Raji (cell line): ENCODE results near the gene DOCK2.

Experiments
- POLR2A ChIP-seq: IDR thresholded peaks from 2 replicates; pipeline ENCODE4 v1.6.1; 2011; ENCODE audit warnings: low read depth, low read length, control low read depth; ENCODE audit not compliant: insufficient read depth

The DOCK2 gene

DNA sequence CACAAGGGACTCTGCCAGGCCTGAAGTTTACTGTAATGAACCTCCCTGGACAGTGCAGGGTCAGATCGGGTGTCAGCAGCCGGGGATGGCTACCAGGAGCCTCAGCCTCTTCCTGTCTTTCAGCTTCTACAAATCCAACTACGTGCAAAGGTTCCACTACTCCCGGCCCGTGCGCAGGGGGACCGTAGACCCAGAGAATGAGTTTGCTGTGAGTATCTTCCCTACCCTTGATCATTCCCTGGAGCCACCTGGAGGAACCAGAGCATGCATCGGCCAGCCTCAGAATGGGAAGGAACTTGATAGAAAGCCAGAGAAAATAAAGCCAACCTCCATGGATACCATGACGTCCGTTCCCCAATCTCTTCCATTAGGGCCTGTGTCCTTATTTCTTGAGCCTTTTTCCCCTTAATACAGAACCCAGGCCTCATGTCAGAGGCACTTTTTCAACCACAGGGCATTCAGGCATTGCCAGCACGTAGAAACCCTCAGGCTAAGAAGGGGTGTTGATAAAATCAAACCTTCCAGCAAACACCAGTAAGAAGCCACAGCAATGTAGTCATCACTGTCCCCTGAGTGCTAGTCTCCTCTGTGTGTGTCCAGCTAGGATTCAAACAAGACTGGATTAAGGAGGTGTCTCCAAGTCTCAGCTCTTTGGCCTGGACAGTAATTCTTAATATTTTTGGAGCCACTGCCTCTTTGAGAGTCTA lies 419.6 kb downstream of the DOCK2 start:
- TF ChIP-seq POLR2A: no peak

DNA sequence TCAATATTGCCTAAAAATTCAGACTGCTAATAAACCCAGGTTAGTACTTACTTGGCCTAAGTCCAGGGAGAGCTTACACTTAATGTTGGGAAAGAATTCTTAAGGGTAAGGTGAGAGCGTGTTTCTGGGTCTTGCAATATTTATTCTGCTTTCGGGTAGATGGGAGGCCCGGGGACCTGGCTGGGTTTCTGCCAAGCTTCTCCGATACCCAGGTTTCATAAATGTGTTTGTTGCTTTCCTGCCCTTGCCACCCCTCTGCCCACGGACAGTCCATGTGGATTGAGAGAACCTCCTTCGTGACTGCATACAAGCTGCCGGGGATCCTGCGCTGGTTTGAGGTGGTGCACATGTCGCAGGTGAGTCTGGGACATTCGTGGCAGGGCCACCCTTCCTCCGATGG lies 420.2 kb downstream of the DOCK2 start:
- no peak for TF ChIP-seq POLR2A

DNA sequence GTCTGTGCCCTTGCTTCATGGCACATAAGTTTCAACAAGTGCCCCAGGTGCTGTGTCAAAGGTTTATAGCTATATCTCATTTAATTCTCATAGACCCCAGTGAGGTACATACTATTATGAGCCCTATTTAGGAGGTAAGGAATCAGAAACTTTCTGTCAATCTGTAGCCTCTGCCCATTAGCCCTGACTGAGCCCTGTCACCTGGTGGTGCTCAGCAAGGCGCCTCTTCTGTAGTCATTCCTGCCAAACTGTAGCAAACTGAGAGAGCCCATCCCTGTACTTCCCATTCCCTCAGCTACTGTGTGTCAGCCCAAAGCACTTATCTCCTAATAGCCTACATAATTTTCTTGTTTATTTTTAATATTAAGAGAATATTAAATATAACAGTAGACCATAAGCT lies 422.1 kb downstream of the DOCK2 start:
- TF ChIP-seq POLR2A: no peak

DNA sequence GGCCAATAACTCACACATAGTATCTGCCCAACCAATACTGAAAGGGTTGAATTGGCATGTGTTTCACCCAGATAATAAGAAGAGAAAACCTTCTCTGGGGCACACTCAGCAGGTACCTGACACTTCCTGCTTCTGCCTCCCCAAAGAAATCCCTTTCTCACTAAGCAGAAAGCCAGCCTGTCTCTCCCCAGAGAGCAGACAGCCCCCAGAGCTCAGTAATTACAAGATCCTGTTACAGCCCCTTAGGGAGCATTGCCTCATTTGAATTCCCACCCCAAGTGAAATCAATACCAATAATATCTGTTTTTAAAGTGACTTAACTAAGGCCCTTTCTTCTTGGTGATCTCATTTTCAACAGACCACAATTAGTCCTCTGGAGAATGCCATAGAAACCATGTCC lies 430.1 kb downstream of the DOCK2 start:
- TF ChIP-seq POLR2A: no peak

DNA sequence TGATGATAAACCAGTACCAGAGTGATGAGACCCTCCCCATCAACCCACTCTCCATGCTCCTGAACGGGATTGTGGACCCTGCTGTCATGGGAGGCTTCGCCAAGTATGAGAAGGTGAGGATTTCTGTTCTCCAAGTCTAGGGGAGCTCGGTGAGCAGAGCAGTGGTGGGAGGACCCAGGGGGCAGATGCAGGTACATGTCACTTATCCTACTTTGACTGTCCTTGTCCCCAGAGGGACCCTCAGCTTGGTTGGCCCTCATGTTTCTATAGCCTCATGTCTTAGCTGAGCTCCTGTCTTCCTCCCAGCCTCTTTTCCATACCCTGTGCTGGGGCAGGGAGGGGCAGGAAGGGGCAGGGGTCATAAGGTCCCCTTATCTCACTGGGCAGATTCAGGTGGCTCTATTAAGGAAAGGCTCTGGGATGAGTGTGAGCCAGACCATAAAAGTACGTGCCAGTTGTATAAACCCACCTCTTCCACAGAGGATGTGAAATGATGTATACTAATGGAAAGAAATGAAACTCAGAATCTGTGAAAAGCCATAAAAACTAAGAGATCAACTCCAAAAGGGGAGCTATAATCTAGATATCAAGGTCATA lies 430.6 kb downstream of the DOCK2 start:
- no peak for TF ChIP-seq POLR2A

DNA sequence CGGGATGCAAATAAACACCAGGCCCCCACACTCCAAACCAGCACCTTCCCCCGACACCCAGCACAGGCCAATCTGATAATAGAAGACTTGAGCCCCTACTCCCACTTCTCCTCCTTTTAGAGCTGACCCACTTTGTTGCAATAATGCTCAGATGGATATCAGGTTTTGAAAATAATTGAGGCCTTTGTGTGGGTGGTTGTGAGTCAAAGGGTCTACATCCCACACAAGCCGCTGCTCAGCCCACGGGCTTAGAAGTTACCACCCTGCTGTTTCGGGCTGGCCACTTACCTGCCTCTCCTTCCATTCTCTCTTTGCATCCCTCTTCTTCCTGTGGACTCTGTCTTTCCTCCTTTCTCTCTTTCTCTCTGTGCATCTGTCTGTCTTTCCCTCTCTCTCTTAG lies 432.4 kb downstream of the DOCK2 start:
- TF ChIP-seq POLR2A: no peak

DNA sequence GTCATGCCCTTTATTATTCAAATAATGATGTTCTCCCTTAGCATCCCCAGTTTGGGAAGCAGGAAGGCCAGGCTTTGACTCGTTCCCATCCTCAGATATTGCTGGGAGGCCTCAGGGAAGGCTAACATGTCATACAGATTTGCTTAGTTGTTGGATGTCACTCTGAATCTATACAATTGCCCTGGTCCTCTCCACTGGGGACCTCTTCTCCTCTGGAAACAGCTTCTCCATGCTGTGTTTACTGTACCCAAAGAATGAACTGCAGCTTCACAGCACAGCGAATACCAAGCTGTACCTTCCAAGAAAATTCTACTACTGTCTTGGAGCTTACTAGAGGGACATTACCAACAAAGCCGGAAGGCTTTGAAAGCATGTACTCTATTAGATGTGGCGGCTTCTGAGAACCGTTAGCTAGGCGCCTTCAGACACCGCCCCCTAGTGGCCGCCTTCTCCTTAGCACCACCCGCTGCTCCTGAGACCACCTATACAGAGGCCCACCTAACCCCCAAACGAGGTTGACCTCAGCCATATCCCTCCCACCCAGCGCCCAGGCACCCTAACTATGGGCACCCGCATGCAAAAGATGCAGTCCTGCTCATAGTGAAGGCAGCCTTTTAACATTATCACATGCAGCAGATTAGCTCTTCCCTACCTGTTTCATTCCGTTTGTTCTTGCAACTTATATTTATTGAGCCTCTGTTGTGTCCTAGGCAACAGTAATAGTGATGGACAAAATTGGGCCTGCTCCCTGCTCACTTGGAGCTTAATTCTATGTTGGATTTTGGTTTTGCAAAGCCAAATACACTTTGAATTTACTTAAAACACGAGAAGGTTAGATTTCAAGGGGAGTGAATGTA lies 433.7 kb downstream of the DOCK2 start:
- TF ChIP-seq POLR2A: no peak

DNA sequence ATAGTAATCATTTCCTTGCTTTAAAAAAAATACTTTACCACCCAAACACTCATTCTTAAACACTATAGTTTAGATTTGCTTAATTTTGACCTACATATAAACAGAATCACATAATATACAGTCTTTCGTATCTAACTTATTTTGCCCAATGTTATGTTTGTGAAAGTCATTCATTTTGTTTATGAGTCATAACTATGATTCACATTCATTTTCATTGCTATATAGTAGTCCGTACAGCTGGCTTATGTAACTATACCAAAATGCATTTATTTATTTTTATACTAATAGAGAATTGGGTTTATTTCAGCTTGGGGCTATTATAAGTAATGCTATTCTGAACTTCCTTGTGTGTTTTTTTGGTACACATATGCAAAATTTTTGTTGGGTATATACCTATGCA lies 434.7 kb downstream of the DOCK2 start:
- TF ChIP-seq POLR2A: no peak

DNA sequence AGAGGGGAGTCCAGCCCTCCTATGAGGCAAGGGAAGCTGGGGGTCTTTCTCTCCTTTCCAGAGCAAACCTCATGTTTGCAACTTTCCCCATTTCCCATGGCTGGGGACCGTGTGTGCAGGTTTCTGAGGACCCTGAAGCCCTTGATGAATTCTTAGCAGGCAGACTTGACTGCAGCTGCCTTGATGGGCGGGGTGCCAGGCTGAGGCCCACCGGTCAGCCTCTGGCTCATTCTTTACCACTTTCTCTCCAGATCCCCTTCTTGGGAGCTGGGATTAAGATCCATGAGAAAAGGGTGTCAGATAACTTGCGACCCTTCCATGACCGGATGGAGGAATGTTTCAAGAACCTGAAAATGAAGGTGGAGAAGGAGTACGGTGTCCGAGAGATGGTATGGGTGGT lies 438.6 kb downstream of the DOCK2 start:
- TF ChIP-seq POLR2A: no peak

DNA sequence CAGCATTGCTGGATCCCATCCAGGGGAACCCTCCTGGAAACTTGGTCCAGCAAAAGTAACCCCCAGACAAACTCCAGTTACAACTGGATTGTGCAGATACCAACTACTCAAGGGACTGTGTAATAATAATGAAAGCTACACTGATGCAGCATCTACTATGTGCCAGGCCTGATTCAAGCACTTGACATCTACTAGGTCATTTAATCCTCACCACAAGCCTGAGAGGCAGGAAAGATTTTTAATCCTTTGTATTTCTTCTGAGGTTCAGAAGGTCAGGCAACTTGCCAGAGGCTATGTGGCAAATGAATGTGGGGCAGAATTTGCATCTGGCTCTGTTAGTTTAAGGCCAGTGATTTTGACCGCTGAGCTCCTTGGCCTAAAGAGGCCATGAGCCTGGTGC lies 439.1 kb downstream of the DOCK2 start:
- TF ChIP-seq POLR2A: no peak

DNA sequence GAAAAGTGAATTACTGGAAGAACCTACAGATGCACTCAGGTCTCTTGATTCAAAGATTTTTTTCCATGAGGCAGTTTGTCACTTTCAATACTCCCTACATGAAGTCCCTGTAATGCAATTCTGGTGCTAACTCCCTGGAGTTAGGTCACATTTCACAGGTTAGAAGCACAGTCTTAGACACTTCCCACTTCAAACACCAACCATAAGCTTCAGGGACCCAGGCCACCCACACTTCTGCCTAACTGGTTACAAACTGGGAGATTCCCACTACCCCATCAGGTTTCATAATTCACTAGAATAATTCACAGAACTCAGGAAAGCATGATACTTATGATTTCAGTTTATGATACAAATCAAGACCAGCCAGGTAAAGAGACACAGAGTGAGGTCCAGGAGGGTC lies 439.7 kb downstream of the DOCK2 start:
- no peak for TF ChIP-seq POLR2A

DNA sequence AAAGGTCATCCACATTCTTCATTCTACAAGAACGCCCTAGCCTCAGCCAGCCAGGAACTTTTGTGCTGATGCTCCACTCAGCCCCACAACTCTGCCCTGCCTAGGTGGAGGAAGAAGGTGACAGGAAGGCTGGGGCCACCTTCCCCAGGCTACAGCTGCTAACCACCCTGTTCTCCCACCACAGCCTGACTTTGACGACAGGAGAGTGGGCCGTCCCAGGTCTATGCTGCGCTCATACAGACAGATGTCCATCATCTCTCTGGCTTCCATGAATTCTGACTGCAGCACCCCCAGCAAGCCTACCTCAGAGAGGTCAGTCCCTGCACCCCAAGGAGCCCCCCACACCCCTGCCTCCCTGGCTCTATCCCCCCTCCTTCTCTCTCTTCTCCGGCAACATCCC lies 440.5 kb downstream of the DOCK2 start:
- TF ChIP-seq POLR2A: no peak

DNA sequence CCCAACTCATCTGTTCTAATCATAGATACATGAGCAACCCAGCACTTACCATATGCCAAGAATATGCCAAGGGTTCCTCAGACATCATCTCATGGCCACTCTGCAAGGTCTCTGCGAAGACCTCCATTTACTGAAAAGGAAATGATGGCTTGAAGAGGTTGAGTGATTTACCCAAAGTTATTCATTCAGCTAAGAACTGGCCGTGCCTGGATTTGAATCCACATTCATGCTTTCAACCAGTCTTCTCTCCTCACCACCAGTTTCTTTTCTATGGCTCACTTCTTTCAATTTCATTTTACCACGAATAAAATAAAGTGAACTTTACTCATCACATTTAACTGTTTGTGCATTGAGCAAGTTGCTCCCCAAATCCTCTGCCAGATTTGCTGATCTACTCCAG lies 441.4 kb downstream of the DOCK2 start:
- no peak for TF ChIP-seq POLR2A

DNA sequence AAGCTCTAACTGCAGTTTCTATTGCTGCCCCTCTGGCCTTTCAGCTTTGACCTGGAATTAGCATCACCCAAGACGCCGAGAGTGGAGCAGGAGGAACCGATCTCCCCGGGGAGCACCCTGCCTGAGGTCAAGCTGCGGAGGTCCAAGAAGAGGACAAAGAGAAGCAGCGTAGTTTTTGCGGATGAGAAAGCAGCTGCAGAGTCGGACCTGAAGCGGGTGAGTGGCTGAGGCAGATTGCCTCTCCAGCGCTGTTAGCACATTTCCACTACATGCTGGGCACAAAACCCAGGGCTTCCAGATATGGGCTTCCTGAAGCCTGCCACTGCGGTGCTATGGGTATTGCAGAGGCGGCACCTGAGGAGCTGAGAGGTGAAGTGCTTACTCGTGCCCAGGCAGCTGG lies 441.9 kb downstream of the DOCK2 start:
- no peak for TF ChIP-seq POLR2A

DNA sequence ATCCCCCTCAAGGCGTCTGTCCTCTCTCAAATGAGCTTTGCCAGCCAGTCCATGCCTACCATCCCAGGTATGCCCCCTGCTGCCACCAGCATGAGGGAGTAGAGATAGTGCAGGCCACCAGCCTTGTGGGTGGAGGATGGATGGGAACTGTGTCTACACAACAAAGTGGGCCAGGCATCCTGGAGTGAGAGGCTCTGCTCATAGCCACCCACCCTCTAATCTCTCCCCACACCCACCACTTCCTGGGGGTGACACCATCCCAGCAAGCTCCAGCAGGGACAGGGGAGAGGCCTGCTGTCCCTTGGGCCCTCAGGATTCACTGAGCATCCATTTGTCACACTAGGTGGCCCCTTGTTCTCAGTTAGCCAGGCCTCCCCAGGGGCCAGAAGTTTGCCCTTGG lies 443.1 kb downstream of the DOCK2 start:
- TF ChIP-seq POLR2A: no peak
